ENCODE data around the gene LRMDA.
A peak's percentile ranks its signal among the peaks of the same experiment; 100 is the strongest.

- TF ChIP-seq BCL3 (IDR thresholded peaks at IDR 0.05) (no peak), CTCF (IDR thresholded peaks at IDR 0.05) (0 out of 3 replicates have a peak, but pooled peaks have one; percentile 10), MAX (IDR thresholded peaks at IDR 0.05) (no peak), REST (IDR thresholded peaks at IDR 0.05) (no peak), SMC3 (IDR thresholded peaks at IDR 0.05) (no peak), RAD21 (conservative IDR thresholded peaks at IDR 0.05 in 1 of 2, IDR thresholded peaks at IDR 0.05 in 1 of 2) (no peak), JUN (IDR thresholded peaks at IDR 0.05) (no peak), POLR2A (IDR thresholded peaks at IDR 0.05; ENCODE audit: low read length) (no peak), PBX3 (IDR thresholded peaks at IDR 0.05) (no peak), MAZ (IDR thresholded peaks at IDR 0.05; ENCODE audit: borderline replicate concordance, low read depth, low read length) (no peak), MAFK (IDR thresholded peaks at IDR 0.05; ENCODE audit: partially characterized antibody) (no peak), USF2 (IDR thresholded peaks at IDR 0.05) (no peak), EP300 (IDR thresholded peaks at IDR 0.05) (no peak)
These were observed 421.5 kb downstream of the LRMDA start for GRCh38 chr10:75852851-75853484.

Data from A549 (cell line).